HL-60 (cell line): ENCODE measurements around the gene DIP2B.
A peak's percentile ranks its signal among the peaks of the same experiment; 100 is the strongest.

Experiments
- DNase-seq, 2 experiments: peaks; one replicate each; pipeline ENCODE4 v3.0.0-alpha.2; 2010 to 2020; ENCODE audit warnings: low read depth in 1 of 2, low spot score in 1 of 2
- H3K27ac ChIP-seq: fragments of 250-450 bp; sonication (Bioruptor Pico); replicated peaks from 2 replicates; pipeline ENCODE4 v1.5.1; 2020; ENCODE audit warnings: mild to moderate bottlenecking, moderate library complexity
- H3K27me3 ChIP-seq: fragments of 250-450 bp; sonication (Bioruptor Pico); 2 replicates; pipeline ENCODE4 v1.5.1; 2021; ENCODE audit warnings: mild to moderate bottlenecking, moderate library complexity; ENCODE audit not compliant: insufficient read depth, poor library complexity, severe bottlenecking
- H3K4me3 ChIP-seq: replicated peaks from 2 replicates; pipeline ENCODE4 v1.5.1; 2011; ENCODE audit warnings: mild to moderate bottlenecking, control low read depth, low read length; ENCODE audit not compliant: insufficient read depth
- CTCF ChIP-seq: IDR thresholded peaks from one replicate; pipeline ENCODE4 v1.5.1; 2011; ENCODE audit warnings: low read length, control low read depth, inconsistent platforms; ENCODE audit not compliant: insufficient read depth
- GABPA ChIP-seq: IDR thresholded peaks from 2 replicates; pipeline ENCODE4 v1.6.1; 2012; ENCODE audit warnings: low read depth
- POLR2AphosphoS5 ChIP-seq: IDR thresholded peaks from 2 replicates; pipeline ENCODE4 v1.6.1; 2012; ENCODE audit warnings: low read depth
- REST ChIP-seq: IDR thresholded peaks from 2 replicates; pipeline ENCODE4 v1.6.1; 2012; ENCODE audit warnings: low read depth; ENCODE audit not compliant: insufficient replicate concordance
- SPI1 ChIP-seq: IDR thresholded peaks from 2 replicates; pipeline ENCODE4 v1.6.1; 2012; ENCODE audit warnings: low read depth, mild to moderate bottlenecking, borderline replicate concordance

DIP2B gene

DNA sequence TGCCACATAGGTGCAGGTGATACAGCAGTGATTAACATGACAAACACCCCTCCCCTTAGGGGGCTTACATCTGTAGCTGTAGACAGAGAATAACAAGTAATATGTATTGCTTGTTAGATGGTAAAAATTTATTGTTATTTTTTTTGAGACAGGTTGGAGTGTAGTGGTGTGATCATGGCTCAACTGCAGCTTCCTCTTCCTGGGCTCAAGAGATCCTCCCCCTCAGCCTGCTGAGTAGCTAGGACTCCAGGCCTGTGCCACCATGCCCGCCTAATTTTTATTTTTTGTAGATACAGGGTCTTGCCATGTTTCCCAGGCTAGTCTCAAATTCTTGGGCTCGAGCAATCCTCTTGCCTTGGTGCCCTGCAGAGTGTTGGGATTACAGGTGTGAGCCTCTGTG, 19.8 kb downstream of the DIP2B start:
- H3K4me3 ChIP-seq = no peak overlapping the region
- peak in 1 of 2 experiments; percentile 47 for DNase-seq
- TF ChIP-seq CTCF (no peak), POLR2AphosphoS5 (no peak), GABPA (no peak), REST (no peak), SPI1 (no peak)
- H3K27me3 ChIP-seq = no peaks in the 10 kb centered on the region
- H3K27ac ChIP-seq = no peak overlapping the region

DNA sequence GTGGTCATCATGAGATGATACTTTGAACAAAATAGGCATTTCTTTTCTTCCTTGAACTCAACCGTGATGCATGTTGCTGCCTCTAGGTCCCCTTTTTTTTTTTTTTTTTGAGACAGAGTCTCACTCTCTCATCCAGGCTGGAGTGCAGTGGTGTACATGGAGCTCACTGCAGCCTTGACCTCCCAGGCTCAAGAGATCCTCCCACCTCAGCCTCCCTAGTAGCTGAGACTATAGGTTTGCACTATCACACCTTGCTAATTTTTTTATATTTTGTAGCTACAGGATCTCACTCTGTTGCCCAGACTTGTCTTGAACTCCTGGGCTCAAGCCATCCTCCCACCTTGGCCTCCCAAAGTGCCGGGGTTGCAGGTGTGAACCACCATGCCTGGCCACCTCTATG, 20.6 kb downstream of the DIP2B start:
- TF ChIP-seq GABPA (no peak), REST (no peak), POLR2AphosphoS5 (no peak), CTCF (no peak)
- no peak overlapping the region for H3K27ac ChIP-seq
- H3K27me3 ChIP-seq = no peaks in the 10 kb centered on the region
- DNase-seq = no peak
- no peak overlapping the region for H3K4me3 ChIP-seq

DNA sequence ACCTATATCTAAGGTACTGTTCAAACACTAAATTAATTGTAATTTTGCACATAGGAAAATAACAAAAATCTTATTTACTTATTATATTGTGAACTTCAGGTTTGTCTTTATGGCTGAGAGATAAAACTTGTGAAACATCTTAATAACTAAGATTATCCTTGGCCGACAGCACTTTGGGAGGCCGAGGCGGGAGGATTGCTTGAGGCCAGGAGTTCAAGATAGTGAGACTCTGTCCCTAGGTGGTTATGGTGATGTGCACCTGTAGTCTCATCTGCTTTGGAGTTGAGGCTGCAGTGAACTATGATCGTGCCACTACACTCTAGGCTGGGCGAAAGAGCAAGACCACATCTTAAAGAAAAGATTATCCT, 22.6 kb downstream of the DIP2B start:
- no peak for TF ChIP-seq GABPA
- no peak for TF ChIP-seq REST
- TF ChIP-seq SPI1 = no peak
- no peak for TF ChIP-seq POLR2AphosphoS5
- TF ChIP-seq CTCF = no peak
- Histone ChIP-seq H3K27me3 (no peaks in the 10 kb centered on the region), H3K4me3 (no peak overlapping the region), H3K27ac (no peak overlapping the region)
- no peak for DNase-seq
